Prostate gland (tissue), 2 donors: Measurements from ENCODE around the gene PANK4.

Source experiments
- CTCF ChIP-seq, 4 experiments: fragments of 200-600 bp in 2 of 4; fragments of 450-650 bp in 2 of 4; sonication (generic) in 2 of 4; IDR thresholded peaks; 1 replicate in 3 of 4; 2 replicates in 1 of 4; pipeline ENCODE4 v1.5.1; 2016 to 2019; ENCODE audit warnings: antibody characterized with exemption in 4 of 4, mild to moderate bottlenecking in 2 of 4, moderate library complexity in 2 of 4
- POLR2A ChIP-seq: fragments of 450-650 bp; IDR thresholded peaks from one replicate; pipeline ENCODE4 v1.6.1; 2016; ENCODE audit warnings: antibody characterized with exemption, mild to moderate bottlenecking

DNA sequence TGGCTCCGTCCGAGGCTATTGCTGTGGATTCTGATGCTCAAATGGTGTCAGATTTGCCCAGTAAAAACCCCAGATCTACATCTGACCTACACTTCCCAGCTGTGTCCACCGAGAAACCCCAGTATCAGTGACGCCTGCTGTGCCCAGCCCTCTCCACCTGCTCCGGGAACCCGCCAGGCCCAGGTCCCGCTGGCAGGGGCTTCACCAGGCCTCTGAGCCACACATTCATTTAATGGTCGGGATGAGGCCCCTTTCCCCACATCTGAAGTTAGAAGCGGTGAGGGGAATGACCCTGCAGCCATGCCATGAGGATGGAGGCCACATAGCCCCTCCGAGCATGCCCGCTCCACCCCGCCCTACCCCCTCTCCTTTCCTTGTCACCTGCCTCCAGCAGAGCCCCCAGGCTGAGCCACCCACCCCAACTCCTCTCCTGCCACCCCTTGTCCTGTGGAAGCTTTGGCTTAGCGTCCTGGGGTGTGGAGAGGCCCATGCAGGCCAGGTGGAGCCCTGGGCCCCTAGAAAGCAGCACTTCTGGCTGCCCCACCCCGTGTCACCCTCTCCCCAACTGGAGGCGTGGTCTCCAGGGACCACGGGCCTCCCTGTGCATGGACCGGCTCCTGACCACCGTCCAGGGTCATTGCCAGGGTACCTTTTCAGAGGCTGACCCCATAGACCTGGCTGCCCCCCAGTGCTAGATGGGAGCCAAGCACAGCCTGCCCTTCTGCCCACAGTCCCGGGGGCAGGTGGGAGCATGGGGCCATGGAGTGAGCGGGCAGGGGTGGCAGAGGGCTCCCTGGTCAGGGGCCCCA is 37.8 kb upstream of the PANK4 start:
- TF ChIP-seq CTCF (IDR thresholded peaks at IDR 0.05) (no peak), POLR2A (no peak)
